Muscle layer of colon (tissue), 2 donors: Measurements from ENCODE around the gene NLRP5.
"Not testable (repeated sequence)": the region's sequence is repeated elsewhere in the genome, so short reads cannot be mapped to it uniquely, and the experiment has no call there.

Experiments used
- H3K27ac ChIP-seq: one replicate; pipeline ENCODE4 v1.7.0; 2013; ENCODE audit warnings: low read depth, mild to moderate bottlenecking, low read length, moderate library complexity
- H3K27me3 ChIP-seq, 2 donors: one replicate each; pipeline ENCODE4 v1.7.0; 2013; ENCODE audit warnings: low read length in 2 of 2, mild to moderate bottlenecking in 2 of 2; ENCODE audit not compliant: insufficient read depth in 2 of 2, control insufficient read depth in 1 of 2
- H3K36me3 ChIP-seq: one replicate; pipeline ENCODE4 v1.7.0; 2013; ENCODE audit warnings: mild to moderate bottlenecking, low read length; ENCODE audit not compliant: insufficient read depth
- H3K4me1 ChIP-seq: one replicate; pipeline ENCODE4 v1.7.0; 2013; ENCODE audit warnings: mild to moderate bottlenecking, low read length; ENCODE audit not compliant: insufficient read depth
- H3K4me3 ChIP-seq, 2 donors: one replicate each; pipeline ENCODE4 v1.7.0; 2013; ENCODE audit warnings: low read length in 2 of 2, low read depth in 1 of 2, mild to moderate bottlenecking in 1 of 2, moderate library complexity in 1 of 2
- H3K9ac ChIP-seq: one replicate; pipeline ENCODE4 v1.7.0; 2013; ENCODE audit warnings: low read length
- H3K9me3 ChIP-seq: one replicate; pipeline ENCODE4 v1.7.0; 2013; ENCODE audit warnings: mild to moderate bottlenecking, low read length
- donor health status: abdominal sarcoma.
- donor health status: Adenocarcinoma of cecum.

Gene NLRP5

DNA sequence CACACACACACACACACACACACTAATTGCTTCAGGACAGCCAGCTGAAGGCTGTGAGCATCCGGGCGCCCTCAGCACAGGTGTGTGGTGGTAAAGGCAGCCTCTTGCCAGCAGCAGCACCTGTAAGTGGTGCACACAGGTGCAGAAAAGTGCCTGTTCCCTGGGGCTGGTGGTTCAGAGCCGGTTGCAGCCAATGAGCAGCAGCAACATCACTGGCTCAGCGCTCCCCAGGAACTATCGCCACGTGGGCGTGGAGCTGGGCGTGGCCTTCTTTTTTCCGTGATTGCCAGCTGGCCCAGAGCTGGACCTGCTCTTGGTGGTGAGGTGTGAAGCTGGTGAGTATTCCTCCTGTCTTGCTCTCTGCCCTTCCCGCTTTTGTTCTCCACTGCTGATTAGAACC is at the start of gene NLRP5:
NLRP5 (plus strand) TSS at position 289 of the 400 bp plus-strand sequence.
- Histone ChIP-seq H3K27ac (no peak within 1 kb of the TSS), H3K36me3 (no peaks in the 10 kb centered on the region), H3K4me1 (no peaks in the 10 kb centered on the region), H3K4me3 (no peak within 1 kb of the TSS), H3K9me3 (no peaks in the 10 kb centered on the region), H3K27me3 (no peaks in the 10 kb centered on the region), H3K9ac (no peak within 1 kb of the TSS)

- no peaks in the 10 kb centered on the region for H3K27me3 ChIP-seq
- no peaks in the 10 kb centered on the region for H3K9me3 ChIP-seq
- H3K9ac ChIP-seq: no peak overlapping the region
- H3K36me3 ChIP-seq: no peaks in the 10 kb centered on the region
- H3K4me1 ChIP-seq: no peaks in the 10 kb centered on the region
- no peak overlapping the region for H3K4me3 ChIP-seq
- no peak overlapping the region for H3K27ac ChIP-seq
Observed at GRCh38 chr19:55939206-55939605, 47.4 kb upstream of the NLRP5 start.

GRCh38 chr19:55940306-55940705 is 46.3 kb upstream of the NLRP5 start:
- no peaks in the 10 kb centered on the region for H3K36me3 ChIP-seq
- no peaks in the 10 kb centered on the region for H3K27me3 ChIP-seq
- no peaks in the 10 kb centered on the region for H3K4me1 ChIP-seq
- no peak overlapping the region for H3K9ac ChIP-seq
- H3K4me3 ChIP-seq: no peak overlapping the region
- no peak overlapping the region for H3K27ac ChIP-seq
- H3K9me3 ChIP-seq: no peaks in the 10 kb centered on the region

- Histone ChIP-seq H3K36me3 (no peaks in the 10 kb centered on the region), H3K9me3 (no peaks in the 10 kb centered on the region), H3K4me1 (no peaks in the 10 kb centered on the region), H3K27me3 (no peaks in the 10 kb centered on the region), H3K4me3 (no peak within 1 kb of the TSS), H3K9ac (no peak within 1 kb of the TSS), H3K27ac (no peak within 1 kb of the TSS)
Observed at GRCh38 chr19:55947532-55947931, 39.0 kb upstream of the NLRP5 start, which contains the start of gene NLRP8. TSS of gene NLRP8 (plus strand) at chr19:55947832.

- H3K9ac ChIP-seq, H3K27ac ChIP-seq, H3K4me3 ChIP-seq, H3K36me3 ChIP-seq, H3K9me3 ChIP-seq, H3K4me1 ChIP-seq, H3K27me3 ChIP-seq: not testable (repeated sequence)
Observed at GRCh38 chr19:55950566-55950965, 36.0 kb upstream of the NLRP5 start.

GRCh38 chr19:55956431-55956830 is 30.1 kb upstream of the NLRP5 start:
- Histone ChIP-seq H3K9me3 (no peaks in the 10 kb centered on the region), H3K9ac (no peak overlapping the region), H3K27ac (no peak overlapping the region), H3K4me3 (no peak overlapping the region), H3K4me1 (no peaks in the 10 kb centered on the region), H3K27me3 (no peaks in the 10 kb centered on the region), H3K36me3 (no peaks in the 10 kb centered on the region)

DNA sequence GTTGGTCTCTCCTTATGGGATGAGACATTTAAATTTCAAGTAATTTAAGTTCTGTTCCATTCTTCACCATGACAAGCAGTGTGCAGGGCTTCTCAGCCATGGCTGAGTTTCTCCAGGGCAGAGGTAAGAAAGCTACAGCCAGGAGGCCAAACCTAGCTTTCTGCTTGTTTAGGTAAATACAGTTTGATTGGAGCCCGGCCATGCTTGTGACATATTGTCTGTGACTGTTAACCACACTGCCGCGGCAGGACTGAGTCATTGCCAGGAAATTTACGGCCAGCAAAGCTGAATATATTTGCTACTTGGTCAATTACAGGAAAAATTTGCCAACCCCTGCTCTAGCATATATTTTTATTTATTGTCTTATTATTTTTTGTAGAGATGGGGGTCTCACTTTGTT is 28.2 kb upstream of the NLRP5 start:
- no peaks in the 10 kb centered on the region for H3K4me1 ChIP-seq
- no peaks in the 10 kb centered on the region for H3K27me3 ChIP-seq
- H3K9ac ChIP-seq: no peak overlapping the region
- no peaks in the 10 kb centered on the region for H3K9me3 ChIP-seq
- no peaks in the 10 kb centered on the region for H3K36me3 ChIP-seq
- no peak overlapping the region for H3K4me3 ChIP-seq
- H3K27ac ChIP-seq: no peak overlapping the region

- H3K27ac ChIP-seq: no peak overlapping the region
- H3K36me3 ChIP-seq: no peaks in the 10 kb centered on the region
- H3K4me3 ChIP-seq: no peak overlapping the region
- no peaks in the 10 kb centered on the region for H3K9me3 ChIP-seq
- no peaks in the 10 kb centered on the region for H3K27me3 ChIP-seq
- H3K9ac ChIP-seq: no peak overlapping the region
- no peaks in the 10 kb centered on the region for H3K4me1 ChIP-seq
Observed at GRCh38 chr19:55959996-55960675, 26.4 kb upstream of the NLRP5 start.

GRCh38 chr19:55962186-55962585 is 24.4 kb upstream of the NLRP5 start:
- Histone ChIP-seq H3K36me3 (no peaks in the 10 kb centered on the region), H3K4me1 (no peaks in the 10 kb centered on the region), H3K9me3 (no peaks in the 10 kb centered on the region), H3K4me3 (no peak overlapping the region), H3K27me3 (no peaks in the 10 kb centered on the region), H3K27ac (no peak overlapping the region), H3K9ac (no peak overlapping the region)

DNA sequence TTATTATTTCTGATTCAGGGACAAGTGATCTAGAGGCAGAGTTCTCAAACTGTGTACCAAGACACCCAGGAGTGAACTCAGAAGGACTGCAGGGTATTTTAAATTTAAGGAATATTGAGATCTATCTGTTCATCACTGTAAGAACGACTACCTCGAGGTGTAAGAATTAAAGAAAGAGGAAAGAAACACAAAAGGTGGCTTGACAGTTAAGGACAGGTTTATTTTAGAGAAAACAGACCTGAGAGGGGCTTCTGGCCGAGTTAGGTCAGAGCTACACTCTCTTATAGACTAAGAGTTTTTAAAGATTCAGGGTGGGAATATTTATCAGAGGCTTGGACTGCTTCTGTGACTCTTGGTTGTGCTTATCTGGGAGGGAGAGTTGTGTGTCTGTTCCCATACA is 12.6 kb upstream of the NLRP5 start:
- H3K9ac ChIP-seq: no peak overlapping the region
- H3K27ac ChIP-seq: no peak overlapping the region
- no peaks in the 10 kb centered on the region for H3K9me3 ChIP-seq
- no peaks in the 10 kb centered on the region for H3K36me3 ChIP-seq
- H3K4me1 ChIP-seq: no peaks in the 10 kb centered on the region
- no peaks in the 10 kb centered on the region for H3K27me3 ChIP-seq
- H3K4me3 ChIP-seq: no peak overlapping the region

- Histone ChIP-seq H3K4me3 (no peak overlapping the region), H3K27me3 (no peaks in the 10 kb centered on the region), H3K4me1 (no peaks in the 10 kb centered on the region), H3K36me3 (no peaks in the 10 kb centered on the region), H3K27ac (no peak overlapping the region), H3K9ac (no peak overlapping the region), H3K9me3 (no peaks in the 10 kb centered on the region)
Observed at GRCh38 chr19:55980415-55980814, 6.2 kb upstream of the NLRP5 start.

DNA sequence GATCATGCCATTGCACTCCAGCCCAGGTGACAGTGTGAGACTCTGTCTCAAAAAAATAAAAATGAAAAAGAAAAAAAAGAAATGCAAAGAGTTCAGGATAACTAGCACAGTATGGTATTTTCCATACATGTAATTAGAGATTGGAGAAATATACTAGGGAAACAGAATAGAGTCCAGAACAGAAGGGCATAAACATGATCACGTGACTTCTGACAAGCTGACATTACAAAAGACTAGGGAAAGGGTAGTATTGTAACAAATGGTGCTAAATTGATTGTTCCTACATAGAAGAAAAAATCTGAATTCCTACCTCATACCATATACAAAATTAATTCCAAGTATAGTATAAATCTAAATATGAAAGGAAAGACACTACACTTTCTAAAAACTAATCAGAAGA is 1.3 kb upstream of the NLRP5 start:
- Histone ChIP-seq H3K9ac (no peak overlapping the region), H3K4me3 (no peak overlapping the region), H3K9me3 (no peaks in the 10 kb centered on the region), H3K27ac (no peak overlapping the region), H3K4me1 (no peaks in the 10 kb centered on the region), H3K27me3 (no peaks in the 10 kb centered on the region), H3K36me3 (no peaks in the 10 kb centered on the region)
